Lower lobe of right lung (tissue), 2 donors: ENCODE data around the gene TRO. TPM values are rescaled to one million over a fixed set of nuclear protein-coding genes. Genes with fewer than 3 reads are reported as not detected.

Source experiments
- ATAC-seq, 2 donors: fragments of 200-7000 bp; cut with Tn5 transposase; one replicate each; pipeline ENCODE4 v1.9.1; 2020 to 2022; ENCODE audit warnings: mild to moderate bottlenecking in 2 of 2, moderate library complexity in 2 of 2
- DNase-seq: peaks from one replicate; pipeline ENCODE4 v3.0.0-alpha.2; 2020
- H3K27ac ChIP-seq: fragments of 200-600 bp; one replicate; pipeline ENCODE4 v1.8.0; 2022
- H3K27me3 ChIP-seq: fragments of 200-600 bp; one replicate; pipeline ENCODE4 v1.8.0; 2022; ENCODE audit warnings: low read depth
- H3K36me3 ChIP-seq: fragments of 200-600 bp; one replicate; pipeline ENCODE4 v1.8.0; 2022; ENCODE audit warnings: mild to moderate bottlenecking
- H3K4me1 ChIP-seq: fragments of 200-600 bp; one replicate; pipeline ENCODE4 v1.8.0; 2022
- H3K4me3 ChIP-seq: fragments of 200-600 bp; one replicate; pipeline ENCODE4 v1.8.0; 2022; ENCODE audit warnings: mild to moderate bottlenecking
- H3K9me3 ChIP-seq: fragments of 200-600 bp; one replicate; pipeline ENCODE4 v1.8.0; 2022
- CTCF ChIP-seq: fragments of 200-600 bp; IDR thresholded peaks from one replicate; pipeline ENCODE4 v1.8.0; 2022; ENCODE audit warnings: antibody characterized with exemption, mild to moderate bottlenecking
- intact Hi-C: fragments of 100-400 bp; cut with DNase I; formaldehyde crosslinking; loops from one replicate; pipeline ENCODE4 v1.11.0; 2022
- total RNA-seq: library from RNA; stranded (reverse); fragmentation: NEBNext Ultra II Directional; extraction: Animal tissue kit (Norgen Biotek cat#: 25700); gene quantifications from one replicate; pipeline ENCODE4 v1.2.1, GENCODE V29; 2021
- donor health status: DM: no; HTN: yes; CAD: no; lungs with severe emphysema.

The TRO gene
- total RNA-seq, 1 donor from 2014 or later: 2.7 TPM

DNA sequence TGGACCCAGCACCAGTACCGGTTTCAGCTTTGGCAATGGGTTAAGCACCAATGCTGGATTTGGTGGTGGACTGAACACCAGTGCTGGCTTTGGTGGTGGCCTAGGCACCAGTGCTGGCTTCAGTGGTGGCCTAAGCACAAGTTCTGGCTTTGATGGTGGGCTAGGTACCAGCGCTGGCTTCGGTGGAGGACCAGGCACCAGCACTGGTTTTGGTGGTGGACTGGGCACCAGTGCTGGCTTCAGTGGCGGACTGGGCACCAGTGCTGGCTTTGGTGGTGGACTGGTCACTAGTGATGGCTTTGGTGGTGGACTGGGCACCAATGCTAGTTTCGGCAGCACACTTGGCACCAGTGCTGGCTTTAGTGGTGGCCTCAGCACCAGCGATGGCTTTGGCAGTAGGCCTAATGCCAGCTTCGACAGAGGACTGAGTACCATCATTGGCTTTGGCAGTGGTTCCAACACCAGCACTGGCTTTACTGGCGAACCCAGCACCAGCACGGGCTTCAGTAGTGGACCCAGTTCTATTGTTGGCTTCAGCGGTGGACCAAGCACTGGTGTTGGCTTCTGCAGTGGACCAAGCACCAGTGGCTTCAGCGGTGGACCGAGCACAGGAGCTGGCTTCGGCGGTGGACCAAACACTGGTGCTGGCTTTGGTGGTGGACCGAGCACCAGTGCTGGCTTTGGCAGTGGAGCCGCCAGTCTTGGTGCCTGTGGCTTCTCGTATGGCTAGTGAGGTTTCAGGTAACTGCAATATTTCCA lies 9.8 kb downstream of the TRO start:
- Histone ChIP-seq H3K27me3 (no peaks in the 10 kb centered on the region), H3K4me3 (no peak overlapping the region), H3K9me3 (no peaks in the 10 kb centered on the region), H3K4me1 (no peaks in the 10 kb centered on the region), H3K36me3 (no peaks in the 10 kb centered on the region), H3K27ac (no peak overlapping the region)
- no peak for ATAC-seq
- no peak for DNase-seq
- intact Hi-C loops: no loop called here
- TF ChIP-seq CTCF: no peak

DNA sequence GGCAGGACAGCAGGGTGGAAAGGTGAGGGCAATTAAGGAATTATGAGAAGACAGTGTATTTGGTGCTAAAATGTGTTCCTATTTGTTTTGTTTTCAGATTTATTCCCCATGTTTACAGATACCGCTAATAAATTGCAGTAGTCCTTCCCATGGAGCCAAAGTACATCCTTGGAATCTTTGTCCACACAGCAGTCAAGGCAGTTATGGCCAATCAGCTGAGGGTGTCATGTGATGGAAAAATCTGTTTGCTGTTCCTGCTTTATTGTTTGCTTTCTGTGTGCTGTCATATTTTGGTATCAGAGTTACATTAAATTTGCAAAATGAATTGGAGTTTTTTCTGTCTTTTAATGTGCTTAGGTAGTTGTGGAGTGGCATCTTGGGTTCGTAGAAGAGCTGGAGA lies 10.5 kb downstream of the TRO start:
- Histone ChIP-seq H3K27ac (no peak overlapping the region), H3K4me3 (no peak overlapping the region), H3K4me1 (no peaks in the 10 kb centered on the region), H3K9me3 (no peaks in the 10 kb centered on the region), H3K27me3 (no peaks in the 10 kb centered on the region), H3K36me3 (no peaks in the 10 kb centered on the region)
- intact Hi-C loops: no loop called here
- DNase-seq (no peak), ATAC-seq (no peak)
- no peak for TF ChIP-seq CTCF

- Histone ChIP-seq H3K4me1 (no peaks in the 10 kb centered on the region), H3K36me3 (no peaks in the 10 kb centered on the region), H3K9me3 (no peaks in the 10 kb centered on the region), H3K27me3 (no peaks in the 10 kb centered on the region), H3K4me3 (no peak overlapping the region), H3K27ac (no peak overlapping the region)
- no peak for DNase-seq
- intact Hi-C loops: no loop called here
- TF ChIP-seq CTCF: no peak
- ATAC-seq: no peak
These were observed 12.7 kb downstream of the TRO start for GRCh38 chrX:54933150-54933826.

GRCh38 chrX:54934058-54934457 lies 13.4 kb downstream of the TRO start:
- Histone ChIP-seq H3K4me3 (no peak overlapping the region), H3K9me3 (no peaks in the 10 kb centered on the region), H3K4me1 (no peaks in the 10 kb centered on the region), H3K36me3 (no peaks in the 10 kb centered on the region), H3K27ac (no peak overlapping the region), H3K27me3 (no peaks in the 10 kb centered on the region)
- intact Hi-C loops: no loop called here
- ATAC-seq: no peak
- TF ChIP-seq CTCF: no peak
- no peak for DNase-seq

- H3K4me3 ChIP-seq: no peak overlapping the region
- H3K9me3 ChIP-seq: no peaks in the 10 kb centered on the region
- TF ChIP-seq CTCF: no peak
- DNase-seq (no peak), ATAC-seq (no peak)
- H3K27ac ChIP-seq: no peak overlapping the region
- H3K36me3 ChIP-seq: no peaks in the 10 kb centered on the region
- H3K27me3 ChIP-seq: no peaks in the 10 kb centered on the region
- H3K4me1 ChIP-seq: no peaks in the 10 kb centered on the region
- intact Hi-C loops: no loop called here
These were observed 14.3 kb downstream of the TRO start for GRCh38 chrX:54934890-54935289.
